GM10248 (cell line): ENCODE results near the gene OPRL1.

Experiments
- CTCF ChIA-PET: fragments of 300-600 bp; sonication (Branson Sonifier 250); formaldehyde crosslinking; extraction: SDS; loops from one replicate; lab custom pipeline; 2021; ENCODE audit warnings: antibody characterized with exemption; lab: Yijun Ruan, JAX
- POLR2A ChIA-PET: fragments of 350-650 bp; sonication (Branson Sonifier 250); formaldehyde crosslinking; extraction: SDS; loops from one replicate; lab custom pipeline; 2020; ENCODE audit warnings: antibody characterized with exemption; lab: Yijun Ruan, JAX
- DNase-seq: peaks from one replicate; pipeline ENCODE4 v3.0.0; 2012; ENCODE audit errors: extremely low spot score
- TF ChIP-seq, protein P1 (sequence below): IDR thresholded peaks from 2 replicates; pipeline ENCODE4 v1.5.1; 2012; ENCODE audit warnings: mild to moderate bottlenecking, low read depth; ENCODE audit errors: extremely low read depth, missing control alignments, control extremely low read depth

The OPRL1 gene

DNA sequence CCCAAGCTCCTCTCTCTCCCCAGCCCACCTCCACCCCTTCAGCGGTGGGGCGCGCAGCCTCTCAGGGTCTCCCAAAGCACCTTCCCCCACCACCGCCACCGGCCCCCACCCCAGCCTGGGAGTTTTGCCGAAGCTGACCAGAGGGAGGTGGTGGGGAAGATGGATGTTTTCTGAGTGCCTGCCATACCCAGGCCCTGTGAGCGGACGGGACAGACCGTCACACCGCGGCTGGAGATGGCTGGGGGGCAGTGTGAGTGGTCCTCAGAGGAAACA lies 38.2 kb upstream of the OPRL1 start:
- TF ChIP-seq, protein P1, sequence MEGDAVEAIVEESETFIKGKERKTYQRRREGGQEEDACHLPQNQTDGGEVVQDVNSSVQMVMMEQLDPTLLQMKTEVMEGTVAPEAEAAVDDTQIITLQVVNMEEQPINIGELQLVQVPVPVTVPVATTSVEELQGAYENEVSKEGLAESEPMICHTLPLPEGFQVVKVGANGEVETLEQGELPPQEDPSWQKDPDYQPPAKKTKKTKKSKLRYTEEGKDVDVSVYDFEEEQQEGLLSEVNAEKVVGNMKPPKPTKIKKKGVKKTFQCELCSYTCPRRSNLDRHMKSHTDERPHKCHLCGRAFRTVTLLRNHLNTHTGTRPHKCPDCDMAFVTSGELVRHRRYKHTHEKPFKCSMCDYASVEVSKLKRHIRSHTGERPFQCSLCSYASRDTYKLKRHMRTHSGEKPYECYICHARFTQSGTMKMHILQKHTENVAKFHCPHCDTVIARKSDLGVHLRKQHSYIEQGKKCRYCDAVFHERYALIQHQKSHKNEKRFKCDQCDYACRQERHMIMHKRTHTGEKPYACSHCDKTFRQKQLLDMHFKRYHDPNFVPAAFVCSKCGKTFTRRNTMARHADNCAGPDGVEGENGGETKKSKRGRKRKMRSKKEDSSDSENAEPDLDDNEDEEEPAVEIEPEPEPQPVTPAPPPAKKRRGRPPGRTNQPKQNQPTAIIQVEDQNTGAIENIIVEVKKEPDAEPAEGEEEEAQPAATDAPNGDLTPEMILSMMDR: no peak
- POLR2A ChIA-PET: interaction anchor here (0.6 kb wide), 1 partner anchor 322 kb away, joined by 3 read pairs; no protein-coding TSS in a partner anchor
- DNase-seq: no peak
- CTCF ChIA-PET: interaction anchor here (0.8 to 7.4 kb wide), 6 partner anchors 10 to 79 kb away, joined by 3 to 69 read pairs (median 4); partner anchors contain the start of genes PRPF6 and SOX18

DNA sequence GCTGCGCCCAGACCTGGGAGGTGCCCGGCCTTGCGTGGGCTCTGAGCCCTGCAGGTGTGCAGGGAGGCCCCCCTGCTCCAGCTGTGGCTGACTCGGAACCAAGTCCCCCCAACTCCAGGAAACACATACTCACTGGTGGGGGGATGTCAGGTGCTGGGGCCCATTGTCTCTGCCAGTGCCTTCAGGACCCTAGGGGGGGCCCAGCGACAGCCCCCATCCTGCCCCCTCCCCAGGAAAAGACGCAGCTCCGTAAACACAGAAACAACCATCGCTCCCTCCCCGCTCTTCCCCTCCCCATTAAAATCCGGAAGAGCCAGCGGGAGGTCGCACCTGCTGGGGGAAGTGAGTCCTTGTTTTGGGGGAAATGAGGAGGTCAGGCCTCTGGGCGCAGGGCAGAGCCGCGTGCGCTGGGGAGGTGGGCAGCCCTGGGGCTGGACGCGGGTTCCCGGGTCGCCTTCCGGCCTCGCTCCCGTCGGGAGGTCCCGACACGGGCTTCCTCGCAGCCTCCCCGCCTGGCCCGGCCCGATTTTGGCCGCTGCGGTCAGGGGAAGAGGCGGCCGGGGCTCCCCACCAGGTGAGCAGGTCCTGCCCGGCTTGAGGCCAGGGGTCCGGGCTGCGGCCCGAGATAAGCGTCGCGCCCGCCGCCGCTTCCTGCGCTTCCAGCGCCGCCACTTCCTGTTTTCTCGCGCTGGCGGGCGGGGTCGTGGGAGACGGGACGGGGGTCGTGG lies 37.7 kb upstream of the OPRL1 start:
- DNase-seq: peak; percentile 48
- TF ChIP-seq, protein P1: no peak
- CTCF ChIA-PET: interaction anchor here (0.8 to 7.4 kb wide), 5 partner anchors 10 to 79 kb away, joined by 3 to 69 read pairs (median 5); partner anchors contain the start of genes PRPF6 and SOX18
- POLR2A ChIA-PET: interaction anchor here (0.6 kb wide), 1 partner anchor 323 kb away, joined by 3 read pairs; no protein-coding TSS in a partner anchor

DNA sequence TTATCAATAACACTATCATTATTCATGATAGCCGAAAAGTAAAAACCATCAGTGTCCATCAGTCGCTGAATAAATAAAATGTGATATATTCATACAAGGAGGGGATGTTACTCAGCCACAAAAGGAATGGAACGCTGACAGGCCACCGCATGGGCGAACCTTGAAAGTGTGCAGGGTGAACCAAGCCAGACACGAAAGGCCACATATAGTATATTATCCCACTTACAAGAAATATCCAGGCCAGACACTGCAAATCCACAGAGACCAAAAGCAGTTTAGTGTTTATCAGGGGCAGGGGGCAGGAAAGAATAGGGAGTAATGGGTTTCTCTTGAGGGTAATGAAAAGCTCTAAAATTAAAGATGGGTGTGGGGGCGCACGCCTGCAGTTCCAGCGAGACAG lies 36.1 kb upstream of the OPRL1 start:
- DNase-seq: no peak
- TF ChIP-seq, protein P1: no peak
- CTCF ChIA-PET: interaction anchor here (1.1 to 7.4 kb wide), 4 partner anchors 10 to 77 kb away, joined by 3 to 60 read pairs (median 5); no protein-coding TSS in a partner anchor
- POLR2A ChIA-PET: interaction anchor here (0.7 kb wide), 1 partner anchor 64 kb away, joined by 3 read pairs; no protein-coding TSS in a partner anchor

DNA sequence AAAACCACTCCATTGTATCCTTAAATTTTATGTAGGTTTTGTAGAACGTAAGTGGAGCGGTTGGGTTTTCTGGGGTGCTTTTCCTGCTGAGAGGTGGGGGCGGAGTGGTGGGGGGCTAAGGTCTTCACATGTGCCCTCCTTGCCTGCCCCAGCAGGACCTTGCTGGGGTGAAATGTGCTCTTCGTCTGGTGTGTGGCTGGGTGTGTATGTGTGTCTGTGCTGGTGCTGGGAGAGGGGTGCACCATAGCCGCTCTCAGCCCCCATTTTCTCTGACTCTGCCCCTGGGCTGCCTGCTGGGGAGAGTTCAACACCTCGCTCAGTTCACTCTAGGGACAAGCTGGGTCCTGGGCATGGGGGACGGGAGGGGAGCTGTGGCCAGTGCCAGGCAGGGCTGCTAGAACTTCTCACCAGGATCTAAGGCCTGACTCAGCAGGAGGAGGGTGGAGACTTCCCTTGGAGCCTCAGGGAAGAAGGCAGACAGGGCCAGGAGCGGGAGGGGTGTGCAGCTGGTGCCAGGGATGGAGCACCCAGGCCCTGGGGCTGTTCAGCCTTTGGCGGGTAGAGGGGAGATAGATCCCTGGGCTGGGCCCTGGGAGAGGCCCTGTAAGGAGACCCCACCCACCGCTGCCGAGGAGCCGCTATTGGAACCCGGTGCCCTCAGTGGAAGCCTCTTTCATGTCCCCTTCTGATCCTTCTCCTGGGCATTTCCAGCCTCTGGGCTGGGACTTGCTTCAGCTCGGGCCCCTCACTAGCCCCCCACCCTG lies 35.2 kb upstream of the OPRL1 start:
- CTCF ChIA-PET: interaction anchor here (1.1 to 1.6 kb wide), 5 partner anchors 9 to 76 kb away, joined by 3 to 7 read pairs (median 3); no protein-coding TSS in a partner anchor
- DNase-seq: no peak
- POLR2A ChIA-PET: no interaction called here
- TF ChIP-seq, protein P1: no peak

DNA sequence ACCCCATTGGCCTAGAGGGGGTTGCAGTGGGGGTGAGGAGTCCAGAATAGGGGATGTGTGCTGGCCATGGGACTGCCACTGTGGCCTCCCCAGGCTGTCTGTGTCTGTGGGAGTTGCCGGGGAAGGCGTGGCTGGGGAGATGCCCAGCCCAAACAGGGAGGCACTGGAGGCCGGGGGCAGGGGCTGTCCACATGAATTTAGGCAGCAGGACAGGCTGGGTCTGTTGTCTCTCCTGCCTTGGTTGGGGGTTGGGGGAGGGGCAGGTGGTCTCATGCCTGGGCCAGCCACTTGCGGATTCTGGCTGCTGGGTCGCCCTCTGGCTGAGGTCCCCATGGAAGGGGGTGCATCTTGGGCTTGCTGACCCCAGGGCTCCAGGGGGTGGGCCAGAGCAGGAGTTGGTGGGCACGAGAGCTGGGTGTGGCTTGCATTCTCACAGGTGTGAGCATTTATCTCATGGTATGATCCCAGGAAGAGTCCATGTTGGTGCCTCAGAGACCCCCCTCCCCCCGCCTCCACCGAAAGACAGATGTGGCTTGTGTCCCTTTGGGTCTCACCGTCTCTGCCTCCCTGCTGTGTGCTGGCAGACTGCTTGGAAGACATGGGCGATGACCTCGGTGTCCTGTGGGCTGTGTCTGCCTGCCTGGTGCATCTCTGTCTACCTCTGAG lies 34.4 kb upstream of the OPRL1 start:
- ChIA-PET CTCF (interaction anchor here (1.5 to 1.6 kb wide), 3 partner anchors 8 to 24 kb away, joined by 3 to 7 read pairs (median 7); no protein-coding TSS in a partner anchor), POLR2A (no interaction called here)
- TF ChIP-seq, protein P1: no peak
- DNase-seq: no peak

DNA sequence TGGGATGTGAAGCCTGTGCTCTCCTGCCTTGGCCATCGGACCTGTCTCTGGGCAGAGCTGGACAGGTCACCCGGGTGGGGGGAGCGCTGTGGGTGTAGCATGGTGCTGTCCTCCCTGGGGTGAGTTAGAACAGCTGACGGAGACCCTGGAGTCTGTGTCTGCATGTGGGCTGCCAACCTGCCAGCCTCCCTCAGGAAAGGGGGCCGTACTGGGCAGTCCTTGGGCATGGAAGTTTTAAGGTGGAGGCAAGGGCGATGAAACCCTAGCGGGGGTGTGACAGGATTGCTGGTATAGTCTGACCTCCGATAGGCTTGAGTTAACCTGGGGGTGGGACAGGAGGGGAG lies 32.9 kb upstream of the OPRL1 start:
- no peak for DNase-seq
- ChIA-PET CTCF (interaction anchor here (1.0 kb wide), 1 partner anchor 8 kb away, joined by 5 read pairs; no protein-coding TSS in a partner anchor), POLR2A (interaction anchor here (0.7 kb wide), 1 partner anchor 272 kb away, joined by 3 read pairs; no protein-coding TSS in a partner anchor)
- TF ChIP-seq, protein P1: no peak
